Adrenal gland (tissue), 5 donors: Measurements from ENCODE around the gene PLIN3.

Experiments
- CTCF ChIP-seq, 6 experiments: fragments of 450-650 bp in 4 of 6; fragments of 200-600 bp in 2 of 6; sonication (generic) in 1 of 6; IDR thresholded peaks; 1 replicate in 5 of 6; 2 replicates in 1 of 6; pipeline versions ENCODE4 v1.5.1 to v1.8.0; 2016 to 2021; ENCODE audit warnings: antibody characterized with exemption in 6 of 6, mild to moderate bottlenecking in 2 of 6, moderate library complexity in 1 of 6
- POLR2A ChIP-seq, 2 donors: fragments of 450-650 bp; IDR thresholded peaks; one replicate each; pipeline ENCODE4 v1.6.1; 2017; ENCODE audit warnings: antibody characterized with exemption in 2 of 2, mild to moderate bottlenecking in 2 of 2, moderate library complexity in 1 of 2
- donor health status: DM: no; HTN: no; CAD: no.

GRCh38 chr19:4906963-4907362, 39.5 kb upstream of the PLIN3 start:
- TF ChIP-seq CTCF (IDR thresholded peaks at IDR 0.05) (no peak), POLR2A (IDR thresholded peaks at IDR 0.05) (no peak)
